ENCODE data around the gene AXDND1.

DNA sequence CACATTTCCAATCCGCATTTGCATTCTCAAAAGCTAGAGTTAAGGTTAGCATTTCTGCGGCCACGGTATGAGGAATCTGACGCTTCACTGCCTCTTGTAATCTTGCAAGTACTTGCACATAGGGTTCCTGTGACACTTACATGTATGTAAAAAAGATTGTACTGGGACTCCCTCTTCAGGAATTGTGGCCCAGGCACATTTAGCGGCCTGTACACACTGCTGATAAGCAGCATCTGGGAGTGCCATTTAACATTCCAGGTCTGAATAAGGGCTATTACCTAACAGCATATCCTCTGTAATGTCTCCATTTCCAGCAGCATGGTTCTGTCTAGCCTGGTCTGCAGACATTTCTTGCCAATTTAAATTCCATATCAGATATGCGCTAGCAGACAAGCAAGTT, 75.7 kb downstream of the AXDND1 start:
- TF ChIP-seq, protein P1, sequence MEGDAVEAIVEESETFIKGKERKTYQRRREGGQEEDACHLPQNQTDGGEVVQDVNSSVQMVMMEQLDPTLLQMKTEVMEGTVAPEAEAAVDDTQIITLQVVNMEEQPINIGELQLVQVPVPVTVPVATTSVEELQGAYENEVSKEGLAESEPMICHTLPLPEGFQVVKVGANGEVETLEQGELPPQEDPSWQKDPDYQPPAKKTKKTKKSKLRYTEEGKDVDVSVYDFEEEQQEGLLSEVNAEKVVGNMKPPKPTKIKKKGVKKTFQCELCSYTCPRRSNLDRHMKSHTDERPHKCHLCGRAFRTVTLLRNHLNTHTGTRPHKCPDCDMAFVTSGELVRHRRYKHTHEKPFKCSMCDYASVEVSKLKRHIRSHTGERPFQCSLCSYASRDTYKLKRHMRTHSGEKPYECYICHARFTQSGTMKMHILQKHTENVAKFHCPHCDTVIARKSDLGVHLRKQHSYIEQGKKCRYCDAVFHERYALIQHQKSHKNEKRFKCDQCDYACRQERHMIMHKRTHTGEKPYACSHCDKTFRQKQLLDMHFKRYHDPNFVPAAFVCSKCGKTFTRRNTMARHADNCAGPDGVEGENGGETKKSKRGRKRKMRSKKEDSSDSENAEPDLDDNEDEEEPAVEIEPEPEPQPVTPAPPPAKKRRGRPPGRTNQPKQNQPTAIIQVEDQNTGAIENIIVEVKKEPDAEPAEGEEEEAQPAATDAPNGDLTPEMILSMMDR (IDR thresholded peaks at IDR 0.05), result no peak
- TF ChIP-seq POLR2A (IDR thresholded peaks at IDR 0.05), result no peak
